HG03060 (cell line): ENCODE results near the gene CDC34.

Source experiments
- ATAC-seq: cut with Tn5 transposase; IDR thresholded peaks from one replicate; pipeline ENCODE4 v1.9.1; 2021; ENCODE audit warnings: low read depth, moderate number of reproducible peaks; ENCODE audit not compliant: unreplicated experiment

The CDC34 gene

DNA sequence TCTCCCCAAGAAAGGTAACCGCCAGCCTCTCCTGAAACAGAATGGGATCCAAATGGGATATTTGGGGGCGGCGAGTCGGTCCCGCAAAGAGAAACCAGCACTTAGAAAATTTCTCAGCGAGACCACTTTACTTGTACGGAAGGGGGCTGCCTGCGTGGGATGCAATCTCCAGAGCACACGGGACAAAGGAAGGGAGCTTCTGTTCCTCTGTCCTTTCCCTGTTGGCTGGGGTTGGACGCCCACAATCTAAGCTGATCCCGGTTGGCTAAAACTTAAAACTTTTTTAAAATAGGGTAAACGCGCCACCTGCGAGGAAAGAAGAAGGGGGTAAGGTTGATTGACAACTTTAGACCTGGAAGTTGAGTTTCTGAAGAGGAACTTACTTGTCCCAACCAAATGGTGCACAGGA is 40.0 kb downstream of the CDC34 start:
- ATAC-seq, result no peak

DNA sequence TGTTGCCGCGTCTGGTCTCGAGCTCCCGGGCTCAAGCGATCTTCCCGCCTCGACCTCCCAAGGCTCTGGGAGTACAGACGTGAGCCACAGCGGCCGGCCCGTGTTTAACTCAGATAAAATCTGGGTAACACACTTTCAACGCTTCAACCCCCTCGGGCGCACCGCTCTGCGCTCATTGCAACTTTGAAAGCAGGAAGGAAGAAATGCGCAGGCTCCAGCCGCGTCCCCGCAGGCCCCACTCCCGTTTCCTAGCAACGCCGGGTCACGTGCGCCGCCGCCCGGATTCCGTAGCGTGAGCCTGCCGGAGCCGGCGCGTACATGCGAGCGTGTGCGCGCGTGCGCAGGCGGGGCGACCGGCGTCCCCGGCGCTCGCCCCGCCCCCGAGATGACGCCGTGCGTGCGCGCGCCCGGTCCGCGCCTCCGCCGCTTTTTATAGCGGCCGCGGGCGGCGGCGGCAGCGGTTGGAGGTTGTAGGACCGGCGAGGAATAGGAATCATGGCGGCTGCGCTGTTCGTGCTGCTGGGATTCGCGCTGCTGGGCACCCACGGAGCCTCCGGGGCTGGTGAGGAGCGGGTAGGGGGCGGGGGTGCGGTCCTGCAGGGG is 40.7 kb downstream of the CDC34 start, which contains the start of gene BSG:
Gene BSG (plus strand): TSS at position 457 of the 603 bp plus-strand sequence. CDS start 39 bp downstream, at position 496.
- peak; percentile 61 for ATAC-seq

DNA sequence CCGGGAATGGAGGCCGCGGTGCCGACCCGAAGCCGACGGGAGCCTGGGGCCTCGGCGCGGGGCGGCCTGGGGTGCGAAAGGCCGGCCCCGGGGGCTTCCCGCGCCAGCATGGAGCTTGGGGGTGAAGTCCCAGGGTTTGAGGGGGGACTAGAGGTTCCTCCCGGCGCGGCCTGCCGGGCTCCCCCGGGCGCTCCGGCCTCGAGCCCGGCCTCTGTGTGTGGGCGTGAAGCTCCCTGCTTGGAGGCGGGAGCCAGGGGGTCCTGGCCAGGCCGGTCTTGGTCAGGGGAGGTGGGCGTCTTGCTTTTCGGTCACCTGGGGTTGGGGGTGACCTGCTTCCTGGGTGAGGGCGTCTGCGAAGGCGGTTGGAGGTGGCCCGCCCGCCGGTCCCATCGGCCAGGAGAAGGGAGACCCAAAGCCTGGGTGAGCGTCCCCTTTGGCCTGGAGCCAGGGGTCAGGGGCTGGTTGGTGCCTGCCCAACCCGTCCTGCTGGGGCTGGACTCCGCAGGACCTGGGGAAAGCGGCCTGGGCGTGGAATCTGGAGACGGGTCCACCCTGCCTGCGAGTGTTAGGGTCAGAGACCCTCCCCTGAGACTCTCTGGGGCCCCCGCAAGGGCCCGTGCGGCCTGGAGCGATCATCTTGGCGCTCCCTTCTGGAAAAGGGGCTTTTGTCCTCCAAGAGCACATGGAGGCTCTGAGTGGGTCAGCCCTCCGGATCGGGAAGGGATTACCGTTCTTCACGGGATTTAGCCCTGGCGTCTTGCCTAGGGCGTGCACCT is 41.4 kb downstream of the CDC34 start:
- ATAC-seq, result peak; percentile 23

DNA sequence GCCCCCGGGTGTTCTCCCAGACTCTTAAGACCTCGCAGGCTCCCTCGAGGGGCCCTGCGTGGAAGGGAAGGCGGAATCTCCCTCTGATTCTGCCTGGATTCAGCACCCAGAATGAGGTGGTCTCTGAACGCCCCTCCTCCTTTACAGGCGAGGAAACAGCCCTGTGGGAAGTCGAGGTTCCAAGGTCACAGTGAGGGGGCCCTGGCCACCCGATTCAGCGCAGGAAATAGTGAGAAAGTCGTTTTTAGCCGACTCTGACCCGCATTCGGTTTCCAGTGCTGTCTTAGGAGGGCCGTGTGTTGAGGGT is 41.9 kb downstream of the CDC34 start:
- no peak for ATAC-seq

DNA sequence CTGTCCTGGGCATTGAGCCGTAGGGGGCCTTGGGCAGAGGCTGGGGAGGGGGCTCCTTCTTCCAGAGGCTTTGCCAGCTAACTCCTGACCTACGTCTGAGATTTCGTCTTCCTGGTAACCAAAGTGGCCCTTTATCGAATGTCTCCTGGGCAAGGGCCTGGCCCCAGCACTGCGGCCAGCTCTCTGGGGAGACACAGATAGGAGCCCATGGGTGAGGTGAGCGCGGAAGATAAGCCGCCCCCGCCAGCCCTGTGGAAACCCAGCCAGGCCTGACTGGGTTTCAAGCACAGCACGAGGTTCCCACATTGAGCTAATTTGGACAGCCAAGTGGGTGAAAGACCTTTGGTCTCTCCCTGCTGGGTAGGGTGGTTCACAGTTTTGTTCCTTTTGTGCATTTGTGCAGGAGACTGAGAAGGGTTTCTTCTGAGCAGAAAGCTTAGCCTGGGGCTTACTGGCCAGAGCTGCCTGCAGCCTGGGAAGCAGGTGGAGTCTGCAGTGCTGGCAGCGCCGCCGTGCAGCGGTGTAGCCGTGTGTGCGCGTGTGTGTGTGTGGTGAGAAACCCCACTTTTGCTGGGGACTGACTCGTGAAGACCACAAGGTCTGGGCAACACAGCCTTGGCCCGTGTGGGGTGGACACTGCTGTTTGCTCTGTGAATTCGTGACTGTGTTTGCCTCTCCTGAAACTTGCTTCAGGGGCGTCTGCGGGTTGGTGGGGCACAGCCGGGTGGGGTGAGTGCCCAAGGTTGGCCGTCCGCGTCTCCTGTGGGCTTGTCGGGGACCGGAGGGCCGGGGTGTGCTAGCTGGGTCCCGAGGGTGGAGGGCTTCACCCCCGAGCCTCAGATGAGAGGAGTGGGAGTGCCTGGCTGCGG is 43.3 kb downstream of the CDC34 start:
- ATAC-seq, result no peak

DNA sequence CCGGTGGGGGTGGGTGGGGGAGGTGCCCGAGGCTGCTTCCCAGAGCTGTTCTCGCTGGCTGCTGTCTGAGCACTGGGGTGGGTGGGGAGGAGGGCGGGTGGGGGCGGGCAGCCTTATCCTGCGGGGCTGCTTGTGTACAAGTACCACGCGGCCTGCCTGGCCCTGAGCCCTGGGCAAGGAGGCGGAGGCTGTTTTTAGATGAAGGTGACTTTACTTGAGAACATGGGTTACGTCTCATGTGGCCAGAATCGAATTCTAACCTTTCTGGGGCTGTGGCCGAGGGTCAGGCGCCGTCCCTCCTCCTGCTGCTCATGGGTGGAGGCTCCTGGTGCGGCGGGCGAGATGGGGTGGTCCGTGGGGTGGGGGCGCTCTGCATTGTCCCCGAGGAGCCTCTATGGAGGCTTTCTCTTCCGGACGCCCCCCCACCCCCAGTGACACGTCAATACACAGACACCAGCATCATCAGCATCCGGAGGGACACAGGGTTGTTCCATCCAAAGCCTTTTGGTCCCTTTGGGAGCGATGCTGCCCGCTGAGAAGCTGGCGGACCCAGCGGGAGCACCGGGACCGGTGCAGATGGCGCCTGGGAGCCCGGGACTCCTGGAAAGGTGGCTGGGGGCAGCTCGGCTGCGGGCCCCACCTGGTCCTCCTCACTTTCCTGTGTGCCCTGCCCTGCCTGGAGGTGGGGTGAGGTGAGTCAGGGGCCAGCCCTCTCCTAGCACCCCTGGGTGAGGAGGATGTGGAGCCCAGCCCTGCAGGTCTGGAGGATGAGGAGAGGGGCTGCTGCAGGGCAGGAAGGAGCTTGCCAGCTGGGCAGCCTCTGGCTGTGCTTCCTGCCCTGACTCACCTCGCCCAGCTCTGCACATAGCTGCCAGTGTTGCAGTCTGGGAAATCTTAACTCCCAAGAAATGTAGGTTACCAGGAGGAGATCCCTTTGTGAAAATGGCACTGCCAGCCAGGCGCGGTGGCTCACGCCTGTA is 44.3 kb downstream of the CDC34 start:
- no peak for ATAC-seq

DNA sequence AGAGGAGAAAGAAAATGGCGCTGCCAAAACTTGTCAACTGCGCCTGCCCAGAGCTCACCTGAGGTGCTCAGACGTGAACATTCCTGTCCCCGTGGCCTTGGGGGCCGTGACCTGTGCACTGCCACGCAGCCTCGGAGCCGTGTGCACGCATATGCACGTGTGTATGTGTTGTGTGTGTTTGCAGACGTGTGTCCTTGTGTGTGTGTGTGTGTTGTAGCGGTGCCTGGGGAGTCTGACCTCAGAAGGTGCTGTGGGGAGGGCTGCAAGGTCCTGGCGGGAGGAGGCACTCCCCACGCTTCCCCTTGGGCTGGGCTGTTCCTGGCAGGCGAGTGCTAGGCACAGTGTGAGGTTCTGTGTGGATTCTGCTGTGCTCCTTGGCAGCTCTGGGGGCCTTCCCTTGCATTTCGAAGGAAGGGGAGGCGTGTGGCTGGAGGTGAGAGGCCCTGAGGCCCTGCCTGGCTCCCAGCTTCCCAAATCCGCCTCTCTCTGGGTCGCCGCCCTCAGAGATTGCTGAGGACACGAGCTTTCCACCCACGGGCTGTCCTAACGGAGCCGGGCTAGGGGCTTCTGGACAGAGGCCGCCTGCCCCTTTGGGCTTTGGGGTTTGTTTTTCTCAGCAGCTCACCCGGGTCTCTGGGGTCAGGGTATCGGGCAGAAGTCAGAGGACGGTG is 45.3 kb downstream of the CDC34 start:
- ATAC-seq, result no peak

DNA sequence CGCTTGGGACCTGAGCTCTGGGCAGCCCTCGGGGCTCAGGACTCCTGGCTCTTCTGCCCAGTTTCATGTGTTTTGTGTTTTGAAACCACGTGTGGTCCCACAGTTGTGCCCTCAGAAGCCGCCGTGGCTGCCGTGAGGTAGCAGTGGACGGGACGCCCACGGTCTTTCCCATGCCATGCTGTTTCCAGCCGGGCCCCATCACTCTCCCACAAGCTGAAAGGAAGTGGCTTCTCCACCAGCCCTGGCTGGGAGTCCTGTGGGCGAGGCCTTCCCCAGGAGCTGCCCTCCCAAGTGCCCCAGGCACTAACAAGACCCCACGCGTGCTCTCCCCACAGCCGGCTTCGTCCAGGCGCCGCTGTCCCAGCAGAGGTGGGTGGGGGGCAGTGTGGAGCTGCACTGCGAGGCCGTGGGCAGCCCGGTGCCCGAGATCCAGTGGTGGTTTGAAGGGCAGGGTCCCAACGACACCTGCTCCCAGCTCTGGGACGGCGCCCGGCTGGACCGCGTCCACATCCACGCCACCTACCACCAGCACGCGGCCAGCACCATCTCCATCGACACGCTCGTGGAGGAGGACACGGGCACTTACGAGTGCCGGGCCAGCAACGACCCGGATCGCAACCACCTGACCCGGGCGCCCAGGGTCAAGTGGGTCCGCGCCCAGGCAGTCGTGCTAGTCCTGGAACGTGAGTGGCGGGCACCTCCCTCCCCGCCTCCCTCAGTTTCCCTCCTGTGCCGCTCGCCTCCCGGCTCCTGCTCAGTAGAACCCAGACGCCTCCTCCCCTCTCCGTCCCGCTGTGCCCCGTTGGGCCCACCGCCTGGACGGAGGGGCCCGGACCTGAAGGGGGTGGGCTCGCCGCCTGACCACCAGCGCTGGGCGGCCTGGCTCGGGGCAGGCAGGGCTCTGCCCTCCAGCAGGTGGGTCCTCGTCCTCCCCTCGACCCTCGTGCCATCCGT is 46.2 kb downstream of the CDC34 start:
- no peak for ATAC-seq

DNA sequence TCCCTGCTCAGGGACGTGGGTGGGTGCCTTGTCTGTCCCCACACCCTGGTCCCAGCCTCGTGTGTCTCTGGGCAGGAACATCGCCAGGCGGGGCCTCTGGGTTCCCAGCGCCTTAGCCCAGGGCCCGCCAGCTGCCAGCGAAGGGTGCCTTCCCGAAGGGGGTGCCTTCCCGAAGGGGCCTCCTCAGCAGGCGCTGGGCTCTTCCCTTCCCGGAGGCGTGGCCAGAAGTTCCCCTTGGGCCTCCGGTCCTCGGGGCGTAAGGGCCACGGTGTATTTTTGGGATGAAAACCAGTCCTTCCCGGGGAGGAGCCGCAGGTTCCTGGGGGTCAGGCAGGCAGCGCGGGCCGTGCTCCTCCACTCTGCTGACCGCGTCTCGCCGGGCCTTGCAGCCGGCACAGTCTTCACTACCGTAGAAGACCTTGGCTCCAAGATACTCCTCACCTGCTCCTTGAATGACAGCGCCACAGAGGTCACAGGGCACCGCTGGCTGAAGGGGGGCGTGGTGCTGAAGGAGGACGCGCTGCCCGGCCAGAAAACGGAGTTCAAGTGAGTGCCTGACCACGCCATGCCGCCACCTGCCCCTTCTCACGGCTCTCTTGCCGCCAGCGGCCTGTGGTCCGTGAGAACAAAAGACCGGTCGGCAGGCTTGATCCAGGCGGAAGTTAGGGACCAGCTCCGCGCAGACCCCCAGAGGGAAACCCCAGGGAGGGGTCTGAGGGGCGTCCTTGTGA is 47.7 kb downstream of the CDC34 start:
- ATAC-seq, result no peak

DNA sequence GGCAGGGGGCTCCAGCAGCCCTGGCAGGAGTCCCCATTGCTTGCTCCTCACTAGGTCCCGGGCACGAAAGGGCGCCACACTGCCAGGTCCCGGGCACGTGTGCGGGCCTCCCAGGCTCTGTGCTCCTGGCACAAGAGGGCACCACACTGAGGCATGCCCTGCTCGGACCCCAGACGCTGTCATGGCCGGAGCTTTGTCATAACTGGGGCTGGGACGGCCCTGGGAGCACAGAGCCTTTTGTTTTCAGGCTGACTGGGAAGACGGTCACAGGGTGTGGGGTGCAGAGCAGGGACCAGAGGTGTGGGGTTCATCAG is 48.2 kb downstream of the CDC34 start:
- no peak for ATAC-seq

DNA sequence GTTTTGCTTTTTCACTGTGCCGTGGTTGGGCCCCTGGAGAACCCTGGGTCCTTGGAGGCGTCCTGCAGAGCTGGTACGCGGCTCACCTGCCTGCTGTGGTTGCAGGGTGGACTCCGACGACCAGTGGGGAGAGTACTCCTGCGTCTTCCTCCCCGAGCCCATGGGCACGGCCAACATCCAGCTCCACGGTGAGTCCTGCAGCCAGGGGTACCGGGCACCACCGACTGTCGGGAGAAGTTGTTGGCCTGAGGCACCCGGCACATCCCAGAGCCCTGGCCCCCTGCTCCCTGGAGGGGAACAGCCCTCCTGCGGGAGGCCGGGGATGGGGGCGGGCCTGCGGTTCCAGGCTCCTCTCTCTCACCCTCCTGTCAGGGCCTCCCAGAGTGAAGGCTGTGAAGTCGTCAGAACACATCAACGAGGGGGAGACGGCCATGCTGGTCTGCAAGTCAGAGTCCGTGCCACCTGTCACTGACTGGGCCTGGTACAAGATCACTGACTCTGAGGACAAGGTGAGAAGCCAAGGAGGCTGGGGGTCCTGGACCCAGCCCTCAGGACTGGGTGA is 48.8 kb downstream of the CDC34 start:
- no peak for ATAC-seq

DNA sequence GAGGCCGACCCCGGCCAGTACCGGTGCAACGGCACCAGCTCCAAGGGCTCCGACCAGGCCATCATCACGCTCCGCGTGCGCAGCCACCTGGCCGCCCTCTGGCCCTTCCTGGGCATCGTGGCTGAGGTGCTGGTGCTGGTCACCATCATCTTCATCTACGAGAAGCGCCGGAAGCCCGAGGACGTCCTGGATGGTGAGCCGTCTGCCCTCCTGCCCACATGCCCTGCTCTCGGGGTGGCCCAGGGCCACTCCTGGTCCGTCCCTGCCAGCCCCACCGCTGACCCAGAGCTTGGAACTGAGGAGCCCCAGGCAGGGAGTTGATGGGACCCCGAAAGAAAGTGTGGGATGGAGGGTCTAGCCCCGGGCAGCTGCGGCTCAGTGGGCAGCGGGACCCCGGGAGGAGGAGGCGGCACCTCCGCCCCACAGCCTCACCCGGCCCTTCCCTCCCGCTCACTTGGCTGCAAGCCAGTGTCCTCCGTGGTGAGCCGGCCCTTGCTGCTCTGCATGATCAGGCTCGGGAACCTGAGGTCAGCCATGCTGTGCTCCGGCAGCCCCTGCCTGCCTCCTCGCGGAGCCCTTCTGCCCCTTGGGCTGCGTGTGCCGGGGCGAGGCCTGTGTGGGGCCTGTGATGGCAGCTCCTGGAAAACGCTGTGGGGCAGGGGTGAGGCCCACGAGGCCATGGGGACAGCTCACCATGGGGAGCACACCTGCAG is 50.0 kb downstream of the CDC34 start:
- no peak for ATAC-seq

DNA sequence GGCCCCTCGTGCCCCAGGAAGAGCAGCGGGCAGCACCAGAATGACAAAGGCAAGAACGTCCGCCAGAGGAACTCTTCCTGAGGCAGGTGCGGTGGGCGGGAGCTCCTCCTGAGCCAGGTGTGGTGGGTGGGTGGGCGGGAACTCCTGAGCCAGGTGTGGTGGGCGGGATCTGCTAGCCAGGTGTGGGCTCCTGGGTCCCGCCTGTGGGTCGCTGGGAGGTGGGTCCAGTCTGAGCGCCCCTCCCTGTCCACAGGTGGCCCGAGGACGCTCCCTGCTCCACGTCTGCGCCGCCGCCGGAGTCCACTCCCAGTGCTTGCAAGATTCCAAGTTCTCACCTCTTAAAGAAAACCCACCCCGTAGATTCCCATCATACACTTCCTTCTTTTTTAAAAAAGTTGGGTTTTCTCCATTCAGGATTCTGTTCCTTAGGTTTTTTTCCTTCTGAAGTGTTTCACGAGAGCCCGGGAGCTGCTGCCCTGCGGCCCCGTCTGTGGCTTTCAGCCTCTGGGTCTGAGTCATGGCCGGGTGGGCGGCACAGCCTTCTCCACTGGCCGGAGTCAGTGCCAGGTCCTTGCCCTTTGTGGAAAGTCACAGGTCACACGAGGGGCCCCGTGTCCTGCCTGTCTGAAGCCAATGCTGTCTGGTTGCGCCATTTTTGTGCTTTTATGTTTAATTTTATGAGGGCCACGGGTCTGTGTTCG is 51.1 kb downstream of the CDC34 start:
- ATAC-seq, result no peak

DNA sequence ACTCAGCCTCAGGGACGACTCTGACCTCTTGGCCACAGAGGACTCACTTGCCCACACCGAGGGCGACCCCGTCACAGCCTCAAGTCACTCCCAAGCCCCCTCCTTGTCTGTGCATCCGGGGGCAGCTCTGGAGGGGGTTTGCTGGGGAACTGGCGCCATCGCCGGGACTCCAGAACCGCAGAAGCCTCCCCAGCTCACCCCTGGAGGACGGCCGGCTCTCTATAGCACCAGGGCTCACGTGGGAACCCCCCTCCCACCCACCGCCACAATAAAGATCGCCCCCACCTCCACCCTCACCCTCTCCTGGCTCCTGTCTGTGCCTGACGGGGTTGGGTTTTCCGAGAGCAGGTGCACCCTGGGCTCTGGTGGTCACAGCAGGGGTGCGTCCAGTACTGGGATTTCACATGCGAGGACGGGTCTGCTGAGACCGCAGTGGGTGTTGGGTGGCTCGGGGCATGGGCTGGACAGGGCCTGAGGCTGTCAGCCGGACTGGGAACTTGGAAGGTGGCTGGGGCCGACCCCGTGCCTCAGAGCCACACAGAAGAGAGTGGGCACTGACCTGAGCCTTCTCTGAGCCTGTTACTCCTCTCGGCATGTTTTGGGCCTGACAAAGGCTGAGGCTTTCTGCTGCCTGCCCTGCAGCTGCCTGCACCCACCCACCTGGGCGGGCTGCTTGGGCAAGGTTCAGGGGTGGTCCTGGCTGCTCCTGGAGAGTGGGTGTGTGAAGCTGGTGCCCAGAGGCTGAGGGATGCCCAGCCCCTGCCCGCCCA is 51.8 kb downstream of the CDC34 start:
- ATAC-seq, result no peak

DNA sequence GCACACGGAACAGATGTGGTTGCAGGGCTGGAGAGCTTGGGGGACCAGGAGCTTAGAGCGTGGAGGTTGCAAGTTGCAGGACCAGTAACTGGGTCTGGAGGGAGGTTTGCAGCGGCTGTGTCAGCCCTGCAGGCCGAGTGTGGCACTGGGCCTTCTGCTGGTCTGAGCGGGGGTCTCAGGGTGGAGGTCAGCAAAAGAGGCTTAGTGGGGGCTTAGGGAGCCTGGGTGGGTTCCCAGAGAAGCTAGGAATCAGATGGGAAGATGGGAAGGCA is 52.3 kb downstream of the CDC34 start:
- no peak for ATAC-seq
